ENCODE data around the gene SCN4B. TPM values are rescaled to one million over a fixed set of nuclear protein-coding genes. Genes with fewer than 3 reads are reported as not detected.
A peak's percentile ranks its signal among the peaks of the same experiment; 100 is the strongest.

The SCN4B gene, protein sequence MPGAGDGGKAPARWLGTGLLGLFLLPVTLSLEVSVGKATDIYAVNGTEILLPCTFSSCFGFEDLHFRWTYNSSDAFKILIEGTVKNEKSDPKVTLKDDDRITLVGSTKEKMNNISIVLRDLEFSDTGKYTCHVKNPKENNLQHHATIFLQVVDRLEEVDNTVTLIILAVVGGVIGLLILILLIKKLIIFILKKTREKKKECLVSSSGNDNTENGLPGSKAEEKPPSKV
- under 1 TPM; 0.15 to 0.20 TPM for total RNA-seq
- 2.2 TPM for polyA plus RNA-seq (2013, experiment 1 of 2)
- 1.9 TPM for polyA plus RNA-seq (2013, experiment 2 of 2)
- long read RNA-seq, experiment 1: 0 reads
- long read RNA-seq, experiment 2, partial matches to known transcripts: 0 of 1 reads
- long read RNA-seq, experiment 2, other reads (novel, unspliced or antisense): 1 of 1 reads
- long read RNA-seq, experiment 3, partial matches to known transcripts: 0 of 1 reads
- long read RNA-seq, experiment 3, other reads (novel, unspliced or antisense): 1 of 1 reads
- long read RNA-seq, experiment 4: 0 reads

GRCh38 chr11:118152552-118153471 lies at the start of gene SCN4B:
TSS of gene SCN4B (minus strand) at chr11:118152823. CDS start at chr11:118152673, 150 bp downstream.
- TF ChIP-seq, protein P1, sequence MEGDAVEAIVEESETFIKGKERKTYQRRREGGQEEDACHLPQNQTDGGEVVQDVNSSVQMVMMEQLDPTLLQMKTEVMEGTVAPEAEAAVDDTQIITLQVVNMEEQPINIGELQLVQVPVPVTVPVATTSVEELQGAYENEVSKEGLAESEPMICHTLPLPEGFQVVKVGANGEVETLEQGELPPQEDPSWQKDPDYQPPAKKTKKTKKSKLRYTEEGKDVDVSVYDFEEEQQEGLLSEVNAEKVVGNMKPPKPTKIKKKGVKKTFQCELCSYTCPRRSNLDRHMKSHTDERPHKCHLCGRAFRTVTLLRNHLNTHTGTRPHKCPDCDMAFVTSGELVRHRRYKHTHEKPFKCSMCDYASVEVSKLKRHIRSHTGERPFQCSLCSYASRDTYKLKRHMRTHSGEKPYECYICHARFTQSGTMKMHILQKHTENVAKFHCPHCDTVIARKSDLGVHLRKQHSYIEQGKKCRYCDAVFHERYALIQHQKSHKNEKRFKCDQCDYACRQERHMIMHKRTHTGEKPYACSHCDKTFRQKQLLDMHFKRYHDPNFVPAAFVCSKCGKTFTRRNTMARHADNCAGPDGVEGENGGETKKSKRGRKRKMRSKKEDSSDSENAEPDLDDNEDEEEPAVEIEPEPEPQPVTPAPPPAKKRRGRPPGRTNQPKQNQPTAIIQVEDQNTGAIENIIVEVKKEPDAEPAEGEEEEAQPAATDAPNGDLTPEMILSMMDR (conservative IDR thresholded peaks at IDR 0.05): no peak
- Mint-ChIP-seq H3K4me1 (peaks cover 21% of the 10 kb centered on the region), H3K27ac (no peak within 1 kb of the TSS), H3K36me3 (ENCODE audit: low read depth) (no peaks in the 10 kb centered on the region), H3K4me3 (peak within 1 kb of the TSS; percentile 58), H3K27me3 (ENCODE audit: insufficient read depth) (peaks cover 99% of the 10 kb centered on the region), H3K9me3 (no peaks in the 10 kb centered on the region)
- Histone ChIP-seq H3K36me3 (ENCODE audit: control insufficient read depth, insufficient read depth, low read length) (no peaks in the 10 kb centered on the region), H3K4me3 (ENCODE audit: low read length) (peak within 1 kb of the TSS; percentile 78), H3K27ac (ENCODE audit: low read depth, low read length) (no peak within 1 kb of the TSS), H3K9me3 (ENCODE audit: control insufficient read depth, low read length) (no peaks in the 10 kb centered on the region), H3K27me3 (ENCODE audit: control insufficient read depth, insufficient read depth, low read length, poor library complexity, severe bottlenecking) (peaks cover 100% of the 10 kb centered on the region), H3K4me1 (ENCODE audit: control insufficient read depth, insufficient read depth, low read length) (peaks cover 3% of the 10 kb centered on the region), H3K9ac (ENCODE audit: extremely low read depth, low read length, poor library complexity, severe bottlenecking) (no peak within 1 kb of the TSS)
- peak; percentile 91 for DNase-seq
- 0 to 1% methylated on average over 19 to 88 of the region's 88 CpGs for WGBS, 2 experiments (ENCODE audit: insufficient coverage in 1 of 2, insufficient read length in 1 of 2)

DNA sequence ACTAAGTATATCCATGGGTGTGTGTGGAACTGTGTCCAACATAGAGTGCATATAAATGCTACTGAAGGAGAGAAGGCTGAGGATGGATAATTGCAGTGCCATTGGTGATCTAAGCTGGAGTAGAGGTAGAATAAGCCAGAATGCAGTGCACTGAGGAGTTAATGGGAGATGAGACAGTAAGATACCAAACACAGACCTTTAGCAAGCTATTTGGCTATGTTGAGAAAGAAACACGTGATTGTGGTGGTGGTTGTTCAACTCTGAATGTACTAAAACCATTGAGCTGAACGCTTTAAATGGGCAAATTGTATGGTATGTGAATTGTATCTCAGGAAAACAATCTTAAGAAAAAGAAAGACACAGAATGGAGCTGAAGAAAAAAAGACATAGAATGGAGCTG lies 49.3 kb upstream of the SCN4B start:
- Mint-ChIP-seq H3K27ac (no peak overlapping the region), H3K4me1 (peaks cover 22% of the 10 kb centered on the region), H3K9me3 (no peaks in the 10 kb centered on the region), H3K27me3 (ENCODE audit: insufficient read depth) (peaks cover 15% of the 10 kb centered on the region), H3K4me3 (no peak overlapping the region), H3K36me3 (ENCODE audit: low read depth) (no peaks in the 10 kb centered on the region)
- 85 to 100% methylated on average over 2 of the region's 2 CpGs for WGBS, 2 experiments (ENCODE audit: insufficient coverage in 1 of 2, insufficient read length in 1 of 2)
- Histone ChIP-seq H3K27me3 (ENCODE audit: control insufficient read depth, insufficient read depth, low read length, poor library complexity, severe bottlenecking) (peaks cover 36% of the 10 kb centered on the region), H3K9me3 (ENCODE audit: control insufficient read depth, low read length) (no peaks in the 10 kb centered on the region), H3K27ac (ENCODE audit: low read depth, low read length) (no peak overlapping the region), H3K4me3 (ENCODE audit: low read length) (no peak overlapping the region), H3K36me3 (ENCODE audit: control insufficient read depth, insufficient read depth, low read length) (no peaks in the 10 kb centered on the region), H3K4me1 (ENCODE audit: control insufficient read depth, insufficient read depth, low read length) (peaks cover 14% of the 10 kb centered on the region), H3K9ac (ENCODE audit: extremely low read depth, low read length, poor library complexity, severe bottlenecking) (no peak overlapping the region)
- no peak for DNase-seq
- TF ChIP-seq, protein P1 (conservative IDR thresholded peaks at IDR 0.05): no peak

DNA sequence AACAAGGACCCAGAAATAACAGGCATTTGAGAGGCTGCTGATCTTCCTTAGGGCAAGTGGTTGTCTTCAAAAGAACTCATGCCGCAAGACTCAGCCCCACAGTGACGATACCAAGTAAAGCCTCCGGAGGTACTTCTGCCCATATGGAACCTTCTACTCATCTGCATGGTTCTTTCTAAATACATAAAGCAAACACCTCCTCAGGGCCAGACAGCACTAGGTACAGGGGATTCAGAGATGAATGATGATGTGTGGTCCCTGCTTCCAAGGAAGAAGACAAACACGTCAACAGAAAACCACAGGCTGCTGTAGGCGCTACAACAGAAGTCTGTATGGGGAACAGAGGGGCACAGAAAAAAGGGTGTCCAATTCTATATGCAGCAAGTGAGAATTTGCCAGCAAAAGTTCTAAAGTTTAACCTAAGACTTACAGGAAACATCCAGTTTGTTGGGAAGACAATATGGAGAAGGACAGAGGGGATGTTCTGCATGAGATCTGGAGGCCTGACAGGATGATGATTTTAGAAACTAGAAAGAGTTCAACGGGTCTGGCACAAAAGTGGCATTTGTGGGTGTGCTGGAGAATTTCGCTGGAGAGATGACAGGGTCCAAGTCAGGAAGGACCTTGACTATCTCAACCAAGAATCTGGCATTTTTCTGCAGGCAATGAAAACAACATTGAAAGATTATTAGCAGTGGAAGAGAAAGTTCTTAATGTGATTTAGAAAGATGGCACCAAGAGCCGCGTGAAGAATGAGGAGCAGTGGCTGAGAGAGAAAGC lies 48.5 kb upstream of the SCN4B start:
- Mint-ChIP-seq H3K27ac (no peak overlapping the region), H3K4me3 (no peak overlapping the region), H3K36me3 (ENCODE audit: low read depth) (no peaks in the 10 kb centered on the region), H3K4me1 (peaks cover 24% of the 10 kb centered on the region), H3K9me3 (no peaks in the 10 kb centered on the region), H3K27me3 (ENCODE audit: insufficient read depth) (peaks cover 10% of the 10 kb centered on the region)
- Histone ChIP-seq H3K9ac (ENCODE audit: extremely low read depth, low read length, poor library complexity, severe bottlenecking) (no peak overlapping the region), H3K36me3 (ENCODE audit: control insufficient read depth, insufficient read depth, low read length) (no peaks in the 10 kb centered on the region), H3K27me3 (ENCODE audit: control insufficient read depth, insufficient read depth, low read length, poor library complexity, severe bottlenecking) (peaks cover 36% of the 10 kb centered on the region), H3K27ac (ENCODE audit: low read depth, low read length) (no peak overlapping the region), H3K9me3 (ENCODE audit: control insufficient read depth, low read length) (no peaks in the 10 kb centered on the region), H3K4me3 (ENCODE audit: low read length) (no peak overlapping the region), H3K4me1 (ENCODE audit: control insufficient read depth, insufficient read depth, low read length) (peaks cover 14% of the 10 kb centered on the region)
- DNase-seq: no peak
- 92 to 95% methylated on average over 6 to 9 of the region's 9 CpGs for WGBS, 2 experiments (ENCODE audit: insufficient coverage in 1 of 2, insufficient read length in 1 of 2)
- TF ChIP-seq, protein P1 (conservative IDR thresholded peaks at IDR 0.05): no peak
